Erythroblast (primary cell): ENCODE measurements around the gene HNRNPLL.

ENCODE experiments used
- GATA1 ChIP-seq: IDR thresholded peaks from 2 replicates; pipeline ENCODE4 v1.6.1; 2011; ENCODE audit warnings: low read depth, mild to moderate bottlenecking, control low read depth, low read length, moderate library complexity
- POLR2A ChIP-seq: IDR thresholded peaks from 2 replicates; pipeline ENCODE4 v1.6.1; 2011; ENCODE audit warnings: mild to moderate bottlenecking, low read length

GRCh38 chr2:38636069-38636468, 33.3 kb upstream of the HNRNPLL start:
- TF ChIP-seq POLR2A (no peak), GATA1 (no peak)
